HG02973 (cell line): Measurements from ENCODE around the gene DDTL.
"Not testable (repeated sequence)": the region's sequence is repeated elsewhere in the genome, so short reads cannot be mapped to it uniquely, and the experiment has no call there.

Experiments used
- ATAC-seq: cut with Tn5 transposase; IDR thresholded peaks from one replicate; pipeline ENCODE4 v1.9.1; 2021; ENCODE audit warnings: moderate library complexity; ENCODE audit not compliant: unreplicated experiment

DDTL gene

DNA sequence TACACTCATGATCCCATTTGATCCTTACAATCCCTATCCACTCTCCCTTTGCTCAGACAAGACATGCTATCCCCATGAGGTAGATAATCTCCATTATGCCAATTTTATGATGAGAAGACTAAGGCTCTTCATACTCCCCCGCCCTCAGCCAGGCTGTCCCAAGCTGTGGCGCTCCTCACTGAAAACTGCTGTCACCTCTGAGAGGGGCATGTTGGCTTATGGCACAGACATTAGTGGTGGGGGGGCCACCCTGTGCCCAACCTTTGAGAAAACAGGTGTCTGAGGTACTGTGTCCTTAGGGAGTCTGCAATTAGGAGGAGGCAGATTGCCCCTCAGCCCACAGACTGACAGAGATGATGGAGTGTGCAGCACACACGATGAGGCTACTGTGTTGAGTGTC is 2.4 kb downstream of the DDTL start:
- ATAC-seq, result no peak

- no peak for ATAC-seq
Observed at GRCh38 chr22:23970201-23970641, 3.5 kb downstream of the DDTL start.

DNA sequence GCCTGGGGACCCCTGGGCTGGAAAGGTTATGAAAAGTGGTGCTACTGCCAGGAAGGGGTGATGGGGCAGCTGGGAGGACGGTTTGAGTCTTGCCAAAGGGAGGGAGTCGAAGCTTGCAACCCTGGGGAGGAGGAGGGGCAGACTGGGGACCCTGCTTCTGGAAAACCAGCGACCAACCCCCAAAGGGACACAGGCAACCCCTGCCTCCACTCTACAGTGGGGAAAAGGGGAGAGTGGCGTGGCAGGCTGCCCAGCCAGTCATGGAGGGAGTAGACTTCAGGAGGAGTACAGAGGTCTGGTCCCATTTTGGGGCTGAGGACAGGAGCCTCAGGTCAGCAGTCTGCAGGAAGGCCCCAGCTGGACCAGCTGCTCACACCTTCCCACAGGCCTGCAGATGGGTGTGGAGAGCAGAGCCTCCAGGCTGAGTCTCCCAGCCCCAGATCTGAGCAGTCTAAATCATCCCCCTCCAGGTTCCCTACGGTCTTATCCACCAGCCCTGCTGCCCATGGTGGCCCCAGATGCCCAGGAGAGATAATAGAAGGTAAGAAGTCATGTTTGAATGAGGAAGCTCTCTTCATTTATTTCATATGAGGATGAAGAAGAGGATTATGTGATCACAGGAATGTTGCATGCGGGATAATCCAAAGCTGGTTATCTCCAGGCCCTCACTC is 4.3 kb downstream of the DDTL start:
- ATAC-seq, result no peak

GRCh38 chr22:23971927-23972326 is 5.2 kb downstream of the DDTL start:
- ATAC-seq, result not testable (repeated sequence)

DNA sequence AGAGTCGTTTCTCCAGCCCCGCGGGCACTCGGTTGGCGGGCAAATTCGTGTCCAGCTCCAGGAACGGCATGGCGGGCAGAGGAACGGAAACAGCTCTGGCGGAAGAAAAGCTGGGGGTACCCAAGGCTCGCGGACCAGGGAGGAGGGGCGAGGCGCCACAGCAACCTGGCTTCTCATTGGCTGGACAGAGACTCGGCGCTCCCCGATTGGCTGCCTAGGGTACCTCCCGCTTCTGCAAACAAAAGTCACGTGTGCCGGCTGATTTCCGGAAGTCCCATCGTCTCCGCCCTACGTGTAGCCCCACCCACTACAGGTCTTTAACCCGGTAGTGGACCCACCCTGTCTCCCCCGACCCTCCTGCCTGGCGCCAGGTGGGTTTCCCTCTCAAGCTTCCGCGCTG is 7.7 kb downstream of the DDTL start, which contains the start of gene DDT:
Gene DDT, minus strand, starts transcription at position 97 of the 400 bp plus-strand sequence. Its CDS starts 27 bp downstream, at position 70.
- ATAC-seq, result peak; percentile 89

DNA sequence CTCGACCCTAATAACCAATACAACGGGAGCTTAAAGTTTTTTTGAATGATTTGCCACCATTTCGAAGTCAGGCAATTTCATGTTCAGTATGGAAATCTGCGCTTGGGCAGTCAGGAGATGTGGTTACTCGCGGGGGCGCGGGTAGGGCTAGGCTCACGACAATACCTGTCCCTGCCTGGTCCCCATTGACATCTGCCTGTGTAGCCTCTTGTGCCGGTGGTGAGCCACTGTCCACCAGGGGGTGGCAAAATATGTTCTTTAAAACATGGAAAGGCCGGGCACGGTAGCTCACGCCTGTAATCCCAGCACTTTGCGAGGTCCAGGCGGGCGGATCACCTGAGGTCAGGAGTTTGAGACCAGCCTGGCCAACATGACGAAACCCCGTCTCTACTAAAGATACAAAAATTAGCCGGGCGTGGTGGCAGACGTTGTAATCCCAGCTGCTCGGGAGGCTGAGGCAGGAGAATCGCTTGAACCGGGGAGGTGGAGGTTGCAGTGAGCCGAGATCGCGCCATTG is 8.2 kb downstream of the DDTL start:
- ATAC-seq, result peak; percentile 32

GRCh38 chr22:23977304-23977703 is 10.6 kb downstream of the DDTL start:
- ATAC-seq, result not testable (repeated sequence)

- ATAC-seq, result not testable (repeated sequence)
Observed at GRCh38 chr22:23979557-23980240, 13.0 kb downstream of the DDTL start, which contains the start of gene GSTT2. Gene GSTT2, plus strand, starts transcription at chr22:23980134.

DNA sequence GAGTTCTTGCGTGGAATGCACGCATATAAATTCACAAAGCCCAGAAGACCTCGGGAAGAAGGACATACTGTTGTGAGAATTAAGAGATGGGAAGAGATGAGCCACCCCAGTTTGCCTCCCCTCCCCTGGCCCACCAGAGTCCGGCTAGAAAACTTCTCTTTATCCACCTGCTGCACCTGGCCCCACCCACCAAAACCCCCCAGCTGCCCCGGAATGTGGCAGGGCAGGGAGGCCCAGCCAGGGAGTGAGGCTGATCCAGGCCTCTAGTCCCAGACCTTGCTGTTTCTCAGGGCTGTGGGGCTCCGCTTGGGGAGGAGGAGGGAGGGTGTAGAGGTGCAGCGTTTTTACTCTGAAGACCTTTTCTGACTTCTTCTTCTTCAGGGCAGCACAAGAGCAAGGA is 13.9 kb downstream of the DDTL start:
- not testable (repeated sequence) for ATAC-seq

GRCh38 chr22:23984430-23984829 is 17.7 kb downstream of the DDTL start:
- no peak for ATAC-seq

- not testable (repeated sequence) for ATAC-seq
Observed at GRCh38 chr22:23986089-23986488, 19.4 kb downstream of the DDTL start.

GRCh38 chr22:23986538-23987178 is 20.0 kb downstream of the DDTL start:
- not testable (repeated sequence) for ATAC-seq

DNA sequence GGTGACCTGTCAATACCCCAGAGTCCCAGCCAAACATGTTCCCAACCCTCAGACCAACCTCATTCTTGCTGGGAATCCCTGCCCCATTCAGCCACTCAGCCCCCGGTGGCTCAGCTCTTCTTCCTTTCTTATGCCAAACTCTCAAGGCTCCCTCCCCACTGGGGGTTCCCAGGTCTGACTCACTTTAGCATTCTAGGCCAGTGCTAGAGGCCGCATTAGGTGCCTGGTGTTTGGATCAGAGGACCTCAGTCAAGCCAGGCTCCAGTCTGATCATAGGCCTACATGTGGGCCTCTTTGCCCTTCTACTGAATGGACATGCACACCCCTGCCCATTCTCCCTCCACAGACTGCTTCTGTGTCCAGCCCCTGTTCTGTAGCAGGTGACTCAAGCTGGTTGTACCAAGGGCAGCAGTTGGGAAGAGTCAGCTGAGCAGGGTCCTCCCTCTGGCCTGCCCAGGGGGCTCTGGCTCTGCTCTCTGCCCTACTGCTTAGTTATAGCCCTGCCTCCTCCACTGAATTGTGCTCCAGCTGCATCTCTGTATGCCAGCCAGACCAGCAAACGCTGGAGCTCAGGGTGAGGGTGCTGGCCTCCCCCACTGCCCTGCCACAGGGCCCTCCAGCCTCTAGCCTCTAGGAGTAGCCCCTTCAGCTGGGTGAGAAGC is 23.0 kb downstream of the DDTL start:
- ATAC-seq, result not testable (repeated sequence)

DNA sequence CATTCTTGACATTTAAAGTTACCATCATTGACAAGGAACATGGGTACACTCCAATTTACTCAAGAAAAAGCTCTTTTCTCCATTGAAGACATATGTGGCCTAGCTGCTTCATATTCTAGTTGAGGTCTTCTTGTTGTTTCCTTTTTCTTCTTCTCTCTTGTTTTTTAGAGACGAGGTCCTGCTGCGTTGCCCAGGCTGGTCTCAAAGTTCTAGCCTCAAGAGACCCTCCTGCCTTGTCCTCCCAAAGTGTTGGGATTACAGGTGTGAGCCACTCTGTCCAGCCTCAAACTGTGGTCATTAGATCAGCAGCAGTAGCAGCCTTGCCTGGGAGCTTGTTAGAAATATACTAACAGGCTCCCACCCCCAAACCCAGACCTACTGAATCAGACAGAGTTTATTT is 26.4 kb downstream of the DDTL start:
- ATAC-seq, result not testable (repeated sequence)

DNA sequence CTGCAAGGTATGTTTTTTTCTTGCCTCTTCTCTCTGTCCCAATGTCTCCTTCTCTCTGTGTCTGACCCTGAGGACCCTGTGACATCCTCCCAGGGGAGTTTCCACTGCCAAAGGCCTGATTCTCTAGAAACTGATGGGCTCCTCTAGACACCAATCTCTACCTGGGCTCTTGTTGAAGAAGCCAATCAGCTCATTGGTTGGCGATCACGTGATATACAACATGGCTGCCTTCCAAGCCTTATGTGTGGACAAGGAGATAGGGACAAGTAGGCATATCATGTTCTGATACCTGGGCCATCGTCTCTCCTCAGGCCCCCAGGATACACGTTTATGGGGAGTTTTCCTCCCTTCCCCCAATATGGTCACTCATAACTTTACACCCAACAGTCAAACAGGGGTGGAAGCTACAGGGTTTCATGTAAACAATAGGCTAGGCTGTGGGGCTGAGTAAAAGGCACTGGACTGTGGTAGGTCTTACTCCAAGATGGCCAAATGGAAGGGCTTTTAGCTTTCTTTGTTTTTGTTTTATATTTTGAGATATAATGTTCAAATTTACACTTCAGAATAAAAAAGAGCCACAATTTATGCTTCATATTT is 27.0 kb downstream of the DDTL start:
- ATAC-seq, result not testable (repeated sequence)

DNA sequence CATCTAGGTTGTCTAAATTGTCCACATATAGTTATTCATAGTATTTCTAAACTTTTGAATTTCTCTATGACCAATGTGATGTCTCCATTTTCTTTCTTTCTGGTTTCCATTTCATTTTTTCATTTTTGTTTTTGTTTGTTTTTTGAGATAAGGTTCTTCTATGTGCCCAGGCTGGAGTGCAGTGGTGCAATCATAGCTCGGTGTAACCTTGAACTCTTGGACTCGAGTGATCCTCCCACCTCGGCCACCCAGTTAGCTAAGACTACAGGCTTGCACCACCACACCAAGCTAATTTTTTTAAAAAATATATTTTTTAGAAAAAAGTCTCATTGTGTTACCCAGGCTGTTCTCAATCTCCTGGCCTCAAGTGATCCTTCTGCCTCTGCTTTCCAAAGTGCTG is 30.4 kb downstream of the DDTL start:
- no peak for ATAC-seq

DNA sequence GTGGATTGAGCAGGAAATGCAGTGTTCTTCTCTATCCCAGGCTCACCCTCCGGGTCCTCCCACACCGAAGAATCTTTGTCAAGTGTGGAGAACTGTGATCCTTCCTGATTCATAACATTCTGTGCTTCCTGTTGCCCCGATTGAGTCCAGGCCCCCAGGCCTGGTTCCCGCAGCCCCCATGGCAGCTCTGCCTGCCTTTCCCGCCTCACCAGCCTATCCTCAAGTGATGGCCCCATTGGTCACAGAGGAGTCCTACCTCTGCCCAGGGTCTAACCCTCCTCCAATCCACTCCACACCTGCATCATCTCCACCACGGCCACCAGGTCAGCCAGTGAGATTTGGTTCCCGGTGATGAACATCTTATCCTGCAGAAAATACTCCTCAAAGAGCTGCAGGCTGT is 33.1 kb downstream of the DDTL start:
- not testable (repeated sequence) for ATAC-seq

- ATAC-seq, result no peak
Observed at GRCh38 chr22:24001314-24001713, 34.6 kb downstream of the DDTL start.

GRCh38 chr22:24002272-24002671 is 35.6 kb downstream of the DDTL start:
- no peak for ATAC-seq

- no peak for ATAC-seq
Observed at GRCh38 chr22:24002851-24003250, 36.2 kb downstream of the DDTL start.

- no peak for ATAC-seq
Observed at GRCh38 chr22:24003887-24004286, 37.2 kb downstream of the DDTL start.
